Thymus (tissue), 11 donors: ENCODE results near the gene RABGAP1L. TPM values are rescaled to one million over a fixed set of nuclear protein-coding genes. Genes with fewer than 3 reads are reported as not detected.
"Not testable (repeated sequence)": the region's sequence is repeated elsewhere in the genome, so short reads cannot be mapped to it uniquely, and the experiment has no call there.

Experiments used
- DNase-seq, 9 donors: peaks; one replicate each; pipeline ENCODE4 v3.0.0-alpha.2; 2013; ENCODE audit warnings: low spot score in 9 of 9, low read depth in 6 of 9, missing footprints in 1 of 9
- H3K27ac ChIP-seq, 2 donors: one replicate each; pipeline ENCODE4 v1.5.1; 2013; ENCODE audit warnings: control low read depth in 1 of 2, low read depth in 1 of 2, low read length in 1 of 2, mild to moderate bottlenecking in 1 of 2, moderate library complexity in 1 of 2
- H3K27me3 ChIP-seq, 2 donors: one replicate each; pipeline ENCODE4 v1.5.1; 2013; ENCODE audit warnings: low read length in 1 of 2; ENCODE audit not compliant: control insufficient read depth in 2 of 2, insufficient read depth in 1 of 2
- H3K36me3 ChIP-seq, 2 donors: one replicate each; pipeline ENCODE4 v1.5.1; 2013; ENCODE audit warnings: low read length in 1 of 2, mild to moderate bottlenecking in 1 of 2, moderate library complexity in 1 of 2; ENCODE audit not compliant: control insufficient read depth in 2 of 2, insufficient read depth in 2 of 2
- H3K4me1 ChIP-seq, 2 donors: one replicate each; pipeline ENCODE4 v1.5.1; 2013; ENCODE audit warnings: low read length in 2 of 2; ENCODE audit not compliant: control insufficient read depth in 2 of 2, insufficient read depth in 2 of 2
- H3K4me3 ChIP-seq, 2 donors: one replicate each; pipeline ENCODE4 v1.5.1; 2013; ENCODE audit warnings: low read length in 2 of 2, control low read depth in 1 of 2, mild to moderate bottlenecking in 1 of 2
- H3K9me3 ChIP-seq, 2 donors: one replicate each; pipeline ENCODE4 v1.5.1; 2013; ENCODE audit warnings: low read length in 1 of 2, mild to moderate bottlenecking in 1 of 2; ENCODE audit not compliant: control insufficient read depth in 2 of 2, insufficient read depth in 1 of 2
- WGBS: extraction: QIAGEN DNeasy Blood & Tissue Kit; methylation state at CpG from one replicate; pipeline ENCODE4 v1.1.7; 2013; 5-methylcytosine and 5-hydroxymethylcytosine counted together
- polyA plus RNA-seq: library from polyadenylated mRNA; stranded (reverse); fragments of 200-250 nt; gene quantifications from one replicate; pipeline ENCODE4 v1.2.3, GENCODE V29; 2013
- total RNA-seq: library from RNA; stranded (reverse); fragments of 120-200 nt; gene quantifications from one replicate; pipeline ENCODE4 v1.2.4, GENCODE V29; 2013
- donor health status: healthy.

RABGAP1L gene
- total and polyA plus RNA-seq, 2 donors, result 30.6 to 37.4 TPM

- not testable (repeated sequence) for H3K9me3 ChIP-seq, H3K4me3 ChIP-seq, DNase-seq, H3K4me1 ChIP-seq, H3K36me3 ChIP-seq, H3K27me3 ChIP-seq, H3K27ac ChIP-seq
- over 99% methylated on average over 8 of the region's 8 CpGs for WGBS
Observed at GRCh38 chr1:174816621-174817020, 657.3 kb downstream of the RABGAP1L start.

GRCh38 chr1:174818014-174818616, 658.8 kb downstream of the RABGAP1L start:
- Histone ChIP-seq H3K9me3 (no peaks in the 10 kb centered on the region), H3K4me3 (no peak overlapping the region), H3K36me3 (no peaks in the 10 kb centered on the region), H3K27me3 (no peaks in the 10 kb centered on the region), H3K4me1 (no peaks in the 10 kb centered on the region), H3K27ac (no peak overlapping the region)
- 86% methylated on average over 4 of the region's 4 CpGs for WGBS
- no peak for DNase-seq

- H3K4me3 ChIP-seq, result no peak overlapping the region
- H3K27me3 ChIP-seq, result no peaks in the 10 kb centered on the region
- no peaks in the 10 kb centered on the region for H3K36me3 ChIP-seq
- no peak for DNase-seq
- no peaks in the 10 kb centered on the region for H3K4me1 ChIP-seq
- H3K27ac ChIP-seq, result no peak overlapping the region
- H3K9me3 ChIP-seq, result no peaks in the 10 kb centered on the region
- 94% methylated on average over 1 of the region's 1 CpG for WGBS
Observed at GRCh38 chr1:174818951-174819350, 659.6 kb downstream of the RABGAP1L start.

- no peaks in the 10 kb centered on the region for H3K36me3 ChIP-seq
- H3K27me3 ChIP-seq, result no peaks in the 10 kb centered on the region
- no peaks in the 10 kb centered on the region for H3K9me3 ChIP-seq
- H3K4me3 ChIP-seq, result no peak overlapping the region
- H3K4me1 ChIP-seq, result no peaks in the 10 kb centered on the region
- DNase-seq, result no peak
- H3K27ac ChIP-seq, result no peak overlapping the region
Observed at GRCh38 chr1:174819596-174819995, 660.3 kb downstream of the RABGAP1L start.

GRCh38 chr1:174825127-174825526, 665.8 kb downstream of the RABGAP1L start:
- 96% methylated on average over 4 of the region's 4 CpGs for WGBS
- peak in 1 of 9 donors; percentile 25 for DNase-seq
- Histone ChIP-seq H3K4me1 (peaks cover 15 to 18% of the 10 kb centered on the region in 2 donors), H3K36me3 (no peaks in the 10 kb centered on the region), H3K27ac (peak overlapping the region in 1 of 2 donors; percentile 85), H3K27me3 (no peaks in the 10 kb centered on the region), H3K9me3 (no peaks in the 10 kb centered on the region), H3K4me3 (no peak overlapping the region)

GRCh38 chr1:174825806-174826205, 666.5 kb downstream of the RABGAP1L start:
- peaks cover 15 to 18% of the 10 kb centered on the region in 2 donors for H3K4me1 ChIP-seq

GRCh38 chr1:174828264-174828663, 668.9 kb downstream of the RABGAP1L start:
- Histone ChIP-seq H3K36me3 (no peaks in the 10 kb centered on the region), H3K4me1 (peaks cover 15 to 18% of the 10 kb centered on the region in 2 donors), H3K27me3 (no peaks in the 10 kb centered on the region), H3K27ac (no peak overlapping the region), H3K9me3 (no peaks in the 10 kb centered on the region), H3K4me3 (no peak overlapping the region)
- peak in 1 of 9 donors; percentile 8 for DNase-seq
- WGBS, result 95% methylated on average over 3 of the region's 3 CpGs

More at GRCh38 chr1:174825806-174826205, 666.5 kb downstream of the RABGAP1L start:
- Histone ChIP-seq H3K27ac (peak overlapping the region in 1 of 2 donors; percentile 85), H3K27me3 (no peaks in the 10 kb centered on the region), H3K36me3 (no peaks in the 10 kb centered on the region), H3K4me3 (no peak overlapping the region), H3K9me3 (no peaks in the 10 kb centered on the region)
- peak; percentile 27 to 82 (median 63) for DNase-seq
- WGBS, result 53% methylated on average over 5 of the region's 5 CpGs

GRCh38 chr1:174829990-174830389, 670.7 kb downstream of the RABGAP1L start:
- Histone ChIP-seq H3K27me3 (no peaks in the 10 kb centered on the region), H3K27ac (no peak overlapping the region), H3K4me1 (peaks cover 12 to 18% of the 10 kb centered on the region in 2 donors), H3K36me3 (no peaks in the 10 kb centered on the region), H3K9me3 (no peaks in the 10 kb centered on the region), H3K4me3 (no peak overlapping the region)
- DNase-seq, result no peak
- 95% methylated on average over 1 of the region's 1 CpG for WGBS

- no peak for DNase-seq
- WGBS, result 97% methylated on average over 4 of the region's 4 CpGs
- no peaks in the 10 kb centered on the region for H3K4me1 ChIP-seq
- H3K36me3 ChIP-seq, result no peaks in the 10 kb centered on the region
- H3K27ac ChIP-seq, result no peak overlapping the region
- no peaks in the 10 kb centered on the region for H3K27me3 ChIP-seq
- no peak overlapping the region for H3K4me3 ChIP-seq
- no peaks in the 10 kb centered on the region for H3K9me3 ChIP-seq
Observed at GRCh38 chr1:174836543-174836942, 677.2 kb downstream of the RABGAP1L start.
